Pericardium fibroblast (primary cell): ENCODE data around the gene CALHM4. TPM values are rescaled to one million over a fixed set of nuclear protein-coding genes. Genes with fewer than 3 reads are reported as not detected.

Experiments used
- total RNA-seq: library from RNA; depleted of rRNA; stranded (reverse); fragments of >200 nt; gene quantifications from 2 replicates; pipeline ENCODE4 v1.2.3, GENCODE V29; 2015

CALHM4 gene
- total RNA-seq: not detected in 2 replicates

DNA sequence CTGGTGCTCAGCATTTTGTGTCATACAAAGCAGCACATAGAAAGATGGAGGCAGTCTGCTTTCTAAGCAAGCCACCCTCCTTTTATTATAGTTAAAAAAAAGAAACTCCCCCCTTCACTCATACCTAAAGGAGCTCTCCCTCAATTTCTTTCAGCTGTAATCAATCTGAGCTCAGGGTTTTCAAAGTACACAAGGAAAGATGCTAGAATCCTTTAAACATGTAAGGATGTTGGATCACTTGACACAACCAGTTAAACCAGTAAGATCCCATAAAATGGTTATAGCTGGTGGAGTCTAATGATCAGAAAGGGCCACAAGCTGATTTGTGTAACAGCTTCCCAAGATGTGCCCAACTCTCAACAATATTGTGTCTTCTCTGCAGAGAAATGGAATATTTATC lies at the start of gene CALHM4:
Gene CALHM4, plus strand, starts transcription at position 301 of the 400 bp plus-strand sequence. Its CDS starts 43 bp downstream, at position 344.

DNA sequence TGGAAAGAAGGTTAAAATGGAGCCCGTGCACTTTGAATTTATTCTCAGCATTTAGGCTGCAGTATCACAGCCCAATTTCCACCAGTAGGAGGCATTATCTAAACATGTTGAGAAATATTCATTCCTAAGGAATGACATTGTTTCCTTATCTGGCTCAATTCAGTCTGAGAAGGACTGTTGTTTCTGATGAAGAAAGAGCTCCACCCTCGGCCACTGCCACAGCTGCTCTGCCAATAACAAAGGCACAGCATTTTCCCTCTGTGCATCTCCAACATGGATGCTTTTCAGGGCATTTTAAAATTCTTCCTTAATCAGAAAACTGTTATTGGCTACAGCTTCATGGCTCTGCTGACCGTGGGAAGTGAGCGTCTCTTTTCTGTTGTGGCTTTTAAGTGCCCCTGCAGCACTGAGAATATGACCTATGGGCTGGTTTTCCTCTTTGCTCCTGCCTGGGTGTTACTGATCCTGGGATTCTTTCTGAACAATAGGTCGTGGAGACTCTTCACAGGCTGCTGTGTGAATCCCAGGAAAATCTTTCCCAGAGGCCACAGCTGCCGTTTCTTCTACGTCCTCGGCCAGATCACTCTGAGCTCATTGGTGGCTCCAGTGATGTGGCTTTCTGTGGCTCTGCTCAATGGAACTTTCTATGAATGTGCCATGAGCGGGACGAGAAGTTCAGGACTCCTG lies 42.0 kb upstream of the CALHM4 start, which contains the start of gene CALHM5:
Gene CALHM5, plus strand, starts transcription at position 216 of the 687 bp plus-strand sequence. Its CDS starts 58 bp downstream, at position 274.

DNA sequence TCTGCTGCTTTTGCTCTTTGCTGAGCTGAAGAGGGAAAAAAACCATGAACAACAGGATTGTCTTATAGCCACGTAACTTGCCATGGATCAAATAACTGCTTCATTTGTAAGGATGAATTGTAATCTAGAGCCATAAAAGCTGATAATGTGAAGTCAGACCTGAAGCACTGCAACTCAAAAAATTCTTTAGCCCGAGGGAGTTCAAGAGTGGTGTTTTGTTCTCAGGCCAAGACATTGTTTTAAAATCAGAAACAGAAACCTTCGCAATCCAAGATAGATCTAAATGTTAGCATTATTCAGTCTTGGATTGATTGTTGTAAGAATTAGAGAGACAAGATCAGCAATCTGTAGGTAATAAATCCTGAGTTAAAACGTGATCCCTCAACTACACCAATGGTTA lies 7.9 kb upstream of the CALHM4 start, which contains the start of gene TRAPPC3L:
Gene TRAPPC3L, minus strand, starts transcription at position 34 of the 400 bp plus-strand sequence. CDS start 170 bp downstream, outside the sequence.

DNA sequence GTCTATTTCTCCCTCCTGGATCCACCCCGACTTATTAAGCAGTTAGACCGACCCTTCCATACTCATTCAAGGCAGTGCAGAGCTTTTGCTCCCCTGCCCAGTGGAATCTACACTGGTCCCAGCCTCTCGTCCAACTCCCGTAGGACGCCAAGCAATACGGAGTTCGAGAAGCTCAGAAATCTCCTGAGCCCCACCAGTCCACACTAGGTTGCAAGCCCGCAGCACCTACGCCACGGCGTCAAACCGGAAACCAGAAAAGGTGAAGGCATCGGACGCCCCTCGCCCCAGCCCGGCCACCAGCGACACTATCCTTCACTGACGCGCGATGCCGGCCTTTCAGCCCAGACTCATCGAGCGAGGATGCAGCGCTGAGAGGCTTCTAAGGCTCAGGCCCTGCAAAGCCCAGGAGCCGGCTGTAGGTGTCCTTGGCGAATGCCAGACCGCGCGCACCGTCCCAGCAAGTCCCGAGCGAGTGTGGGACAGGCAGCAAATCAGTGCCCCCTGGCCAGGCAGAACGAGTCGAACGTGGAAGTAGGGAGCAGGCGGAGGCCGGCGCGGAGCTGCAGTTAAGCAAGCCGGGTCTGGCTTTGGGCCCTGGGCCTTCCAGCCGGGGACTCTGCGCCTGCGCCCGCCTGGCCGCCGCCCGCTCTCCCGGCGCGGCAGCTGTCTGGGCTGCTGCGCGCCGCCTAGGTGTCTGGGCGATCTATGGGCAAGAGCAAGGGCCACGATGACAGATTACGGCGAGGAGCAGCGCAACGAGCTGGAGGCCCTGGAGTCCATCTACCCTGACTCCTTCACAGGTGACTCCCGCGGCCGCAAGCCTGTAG lies 17.5 kb downstream of the CALHM4 start, which contains the start of gene RWDD1:
Gene RWDD1, plus strand, starts transcription at position 649 of the 827 bp plus-strand sequence. Its CDS starts 79 bp downstream, at position 728.

Other genes with a start within 250 kb of the CALHM4 start
- gene DSE, start 182.8 kb upstream of the CALHM4 start, total RNA-seq: 36.8 and 44.2 TPM in 2 replicates
- gene CALHM6, start 92.4 kb upstream of the CALHM4 start, total RNA-seq: 0.68 and 1.8 TPM in 2 replicates
- gene CALHM5, start 42.1 kb upstream of the CALHM4 start, total RNA-seq: 1.4 and 4.2 TPM in 2 replicates
- gene TRAPPC3L, start 8.1 kb upstream of the CALHM4 start, total RNA-seq: 0.47 TPM in 1 of 2 replicates, not detected in the other
- 28.8 and 33.4 TPM in 2 replicates for gene RWDD1, start 17.8 kb downstream of the CALHM4 start, total RNA-seq
- 1.1 TPM in 1 of 2 replicates, not detected in the other for gene RSPH4A, start 62.7 kb downstream of the CALHM4 start, total RNA-seq
- gene ZUP1, start 115.0 kb downstream of the CALHM4 start, total RNA-seq: 7.6 and 7.7 TPM in 2 replicates
- gene KPNA5, start 127.5 kb downstream of the CALHM4 start, total RNA-seq: 3.2 and 3.4 TPM in 2 replicates
- 0.23 and 1.2 TPM in 2 replicates for gene FAM162B, start 212.0 kb downstream of the CALHM4 start, total RNA-seq